Body of pancreas (tissue), 4 donors: Measurements from ENCODE around the gene DYSF. TPM values are rescaled to one million over a fixed set of nuclear protein-coding genes. Genes with fewer than 3 reads are reported as not detected.
A peak's percentile ranks its signal among the peaks of the same experiment; 100 is the strongest.

Experiments
- ATAC-seq: fragments of 150-250 bp; one replicate; pipeline ENCODE4 v1.9.1; 2016
- DNase-seq, 4 donors: peaks; one replicate each; pipeline ENCODE4 v3.0.0-alpha.2; 2019
- H3K27ac ChIP-seq, 4 donors: fragments of 200-600 bp; sonication (generic); 1 replicate in 3 of 4; 2 replicates in 1 of 4; pipeline versions ENCODE4 v1.5.1 to v1.6.1; 2016 to 2019; ENCODE audit warnings: mild to moderate bottlenecking in 1 of 4, mixed read lengths in 1 of 4, moderate library complexity in 1 of 4
- H3K27me3 ChIP-seq, 2 donors: fragments of 200-600 bp; sonication (generic); one replicate each; pipeline ENCODE4 v1.6.0; 2016; ENCODE audit warnings: mild to moderate bottlenecking in 1 of 2
- H3K36me3 ChIP-seq, 2 donors: fragments of 200-600 bp; sonication (generic); replicated peaks in 1 of 2; 2 replicates each; pipeline ENCODE4 v1.5.1; 2016; ENCODE audit warnings: low read depth in 2 of 2; ENCODE audit not compliant: insufficient read depth in 1 of 2
- H3K4me1 ChIP-seq: fragments of 200-600 bp; sonication (generic); one replicate; pipeline ENCODE4 v1.6.0; 2016
- H3K4me3 ChIP-seq, 2 donors: fragments of 200-600 bp; sonication (generic); 1 replicate in 1 of 2; 2 replicates in 1 of 2; pipeline ENCODE4 v1.5.1; 2016 to 2019
- H3K9me3 ChIP-seq, 3 donors: fragments of 200-600 bp; sonication (generic); 1 replicate in 2 of 3; 2 replicates in 1 of 3; pipeline ENCODE4 v1.5.1; 2016
- POLR2A ChIP-seq, 3 donors: fragments of 450-650 bp; IDR thresholded peaks; one replicate each; pipeline ENCODE4 v1.6.1; 2016; ENCODE audit warnings: antibody characterized with exemption in 3 of 3, mild to moderate bottlenecking in 2 of 3
- WGBS, 2 donors: methylation state at CpG; one replicate each; pipeline ENCODE4 v1.1.5; 2017; 5-methylcytosine and 5-hydroxymethylcytosine counted together
- intact Hi-C: fragments of 100-400 bp; cut with DNase I; formaldehyde crosslinking; loops from one replicate; pipeline ENCODE4 v1.15.1; 2023
- total RNA-seq, 2 donors: library from RNA; depleted of rRNA; stranded (reverse); fragments of >200 nt; gene quantifications; one replicate each; pipeline ENCODE4 v1.1.0, GENCODE V29; 2016
- TF ChIP-seq, protein P1 (sequence below), 7 experiments: fragments of 450-650 bp in 4 of 7; fragments of 200-600 bp in 3 of 7; sonication (generic) in 3 of 7; IDR thresholded peaks; one replicate each; pipeline ENCODE4 v1.5.1; 2016 to 2019; ENCODE audit warnings: antibody characterized with exemption in 7 of 7

Gene DYSF
- total RNA-seq, 2 donors from 2014 or later: 3.1 to 10.9 TPM

DNA sequence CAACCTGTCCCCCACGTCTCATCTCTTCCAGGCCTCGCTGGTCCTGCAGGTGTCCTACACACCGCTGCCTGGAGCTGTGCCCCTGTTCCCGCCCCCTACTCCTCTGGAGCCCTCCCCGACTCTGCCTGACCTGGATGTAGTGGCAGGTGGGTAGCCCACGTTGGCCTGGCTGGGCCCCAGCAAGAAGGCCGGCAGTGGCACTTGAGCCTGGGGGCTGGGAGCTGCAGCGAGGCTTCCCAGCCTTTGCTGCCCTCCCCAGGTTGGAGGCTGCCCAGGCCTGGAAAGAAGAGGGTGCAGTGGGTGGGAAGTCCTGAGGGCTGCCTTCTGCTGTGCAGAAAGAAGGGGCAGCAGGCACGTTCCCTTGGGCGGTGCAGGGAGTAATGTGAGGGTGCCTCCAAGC lies 58.4 kb downstream of the DYSF start:
- 63 to 66% methylated on average over 9 of the region's 10 CpGs for WGBS, 2 donors
- ATAC-seq: no peak
- DNase-seq: no peak
- no peak for TF ChIP-seq POLR2A (IDR thresholded peaks at IDR 0.05)
- TF ChIP-seq, protein P1, sequence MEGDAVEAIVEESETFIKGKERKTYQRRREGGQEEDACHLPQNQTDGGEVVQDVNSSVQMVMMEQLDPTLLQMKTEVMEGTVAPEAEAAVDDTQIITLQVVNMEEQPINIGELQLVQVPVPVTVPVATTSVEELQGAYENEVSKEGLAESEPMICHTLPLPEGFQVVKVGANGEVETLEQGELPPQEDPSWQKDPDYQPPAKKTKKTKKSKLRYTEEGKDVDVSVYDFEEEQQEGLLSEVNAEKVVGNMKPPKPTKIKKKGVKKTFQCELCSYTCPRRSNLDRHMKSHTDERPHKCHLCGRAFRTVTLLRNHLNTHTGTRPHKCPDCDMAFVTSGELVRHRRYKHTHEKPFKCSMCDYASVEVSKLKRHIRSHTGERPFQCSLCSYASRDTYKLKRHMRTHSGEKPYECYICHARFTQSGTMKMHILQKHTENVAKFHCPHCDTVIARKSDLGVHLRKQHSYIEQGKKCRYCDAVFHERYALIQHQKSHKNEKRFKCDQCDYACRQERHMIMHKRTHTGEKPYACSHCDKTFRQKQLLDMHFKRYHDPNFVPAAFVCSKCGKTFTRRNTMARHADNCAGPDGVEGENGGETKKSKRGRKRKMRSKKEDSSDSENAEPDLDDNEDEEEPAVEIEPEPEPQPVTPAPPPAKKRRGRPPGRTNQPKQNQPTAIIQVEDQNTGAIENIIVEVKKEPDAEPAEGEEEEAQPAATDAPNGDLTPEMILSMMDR (IDR thresholded peaks at IDR 0.05): no peak
- H3K4me3 ChIP-seq: no peak overlapping the region
- no peaks in the 10 kb centered on the region for H3K27me3 ChIP-seq
- intact Hi-C loops: loop anchor here (2.0 kb wide), 1 partner anchor 211 kb away; no protein-coding TSS in a partner anchor
- H3K9me3 ChIP-seq: no peaks in the 10 kb centered on the region
- no peaks in the 10 kb centered on the region for H3K36me3 ChIP-seq
- no peak overlapping the region for H3K27ac ChIP-seq
- no peaks in the 10 kb centered on the region for H3K4me1 ChIP-seq

DNA sequence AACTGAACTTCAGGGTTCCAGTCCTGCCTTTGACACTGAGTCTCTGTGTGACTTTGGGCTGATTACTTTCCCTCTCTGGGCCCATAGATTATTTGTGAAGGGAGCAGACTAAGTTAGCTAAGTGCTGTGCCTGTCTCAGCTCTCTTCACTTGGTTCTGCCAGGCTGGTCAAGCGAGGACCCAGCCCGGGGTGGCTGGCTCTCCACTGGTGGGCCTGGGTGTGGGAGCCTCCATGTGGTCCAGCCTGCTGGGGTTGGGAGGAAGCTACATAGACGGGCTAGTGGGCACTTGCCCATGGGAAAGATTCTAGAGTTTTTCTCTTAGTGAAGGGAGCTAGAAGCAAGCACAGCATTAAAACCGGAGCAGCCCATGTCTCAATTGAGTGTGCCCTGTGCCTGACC lies 59.0 kb downstream of the DYSF start:
- WGBS, 2 donors: 58 to 81% methylated on average over 4 of the region's 4 CpGs
- Histone ChIP-seq H3K36me3 (no peaks in the 10 kb centered on the region), H3K9me3 (no peaks in the 10 kb centered on the region), H3K27ac (no peak overlapping the region), H3K4me3 (no peak overlapping the region), H3K27me3 (no peaks in the 10 kb centered on the region), H3K4me1 (no peaks in the 10 kb centered on the region)
- intact Hi-C loops: no loop called here
- TF ChIP-seq, protein P1 (IDR thresholded peaks at IDR 0.05): no peak
- no peak for TF ChIP-seq POLR2A (IDR thresholded peaks at IDR 0.05)
- no peak for DNase-seq
- ATAC-seq: no peak

DNA sequence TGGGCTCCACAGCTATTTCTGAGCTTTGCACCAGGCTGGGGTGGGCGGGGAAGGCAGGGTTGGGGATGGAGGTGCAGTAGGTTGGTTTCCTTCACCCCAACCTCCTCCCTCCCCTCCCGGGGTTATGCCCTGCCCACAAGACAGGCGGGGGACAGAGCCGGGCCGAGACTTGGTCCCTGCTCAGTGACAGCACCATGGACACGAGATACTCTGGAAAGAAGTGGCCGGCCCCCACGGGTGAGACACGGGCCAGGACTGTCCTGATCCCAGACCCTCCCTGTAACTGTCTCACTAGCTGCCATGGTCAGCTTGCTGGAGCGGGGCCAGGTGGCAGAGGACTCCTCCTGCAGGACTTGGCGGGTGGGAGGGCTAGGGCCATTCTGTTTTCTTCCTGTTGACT lies 59.7 kb downstream of the DYSF start:
- Histone ChIP-seq H3K4me3 (no peak overlapping the region), H3K36me3 (no peaks in the 10 kb centered on the region), H3K4me1 (no peaks in the 10 kb centered on the region), H3K9me3 (no peaks in the 10 kb centered on the region), H3K27me3 (no peaks in the 10 kb centered on the region), H3K27ac (no peak overlapping the region)
- DNase-seq (peak in 1 of 4 donors; percentile 24), ATAC-seq (no peak)
- TF ChIP-seq, protein P1 (IDR thresholded peaks at IDR 0.05): no peak
- TF ChIP-seq POLR2A (IDR thresholded peaks at IDR 0.05): no peak
- intact Hi-C loops: no loop called here
- WGBS, 2 donors: 47 to 48% methylated on average over 5 to 11 of the region's 11 CpGs

DNA sequence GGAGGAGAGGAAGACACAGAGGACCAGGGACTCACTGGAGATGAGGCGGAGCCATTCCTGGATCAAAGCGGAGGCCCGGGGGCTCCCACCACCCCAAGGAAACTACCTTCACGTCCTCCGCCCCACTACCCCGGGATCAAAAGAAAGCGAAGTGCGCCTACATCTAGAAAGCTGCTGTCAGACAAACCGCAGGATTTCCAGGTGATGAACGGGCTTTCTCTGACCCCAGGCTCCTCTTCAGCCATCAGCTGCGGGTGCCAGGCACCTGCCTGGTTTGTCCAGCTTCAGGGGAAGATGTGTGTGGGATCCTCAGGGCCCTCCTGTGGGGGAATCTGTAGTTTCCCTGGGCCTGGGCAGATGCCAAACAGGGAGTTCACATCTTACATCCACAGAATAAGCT lies 60.4 kb downstream of the DYSF start:
- Histone ChIP-seq H3K9me3 (no peaks in the 10 kb centered on the region), H3K27me3 (no peaks in the 10 kb centered on the region), H3K27ac (no peak overlapping the region), H3K4me1 (no peaks in the 10 kb centered on the region), H3K4me3 (no peak overlapping the region), H3K36me3 (no peaks in the 10 kb centered on the region)
- intact Hi-C loops: no loop called here
- DNase-seq (no peak), ATAC-seq (no peak)
- no peak for TF ChIP-seq POLR2A (IDR thresholded peaks at IDR 0.05)
- TF ChIP-seq, protein P1 (IDR thresholded peaks at IDR 0.05): no peak
- WGBS, 2 donors: 72 to 79% methylated on average over 9 to 10 of the region's 11 CpGs

DNA sequence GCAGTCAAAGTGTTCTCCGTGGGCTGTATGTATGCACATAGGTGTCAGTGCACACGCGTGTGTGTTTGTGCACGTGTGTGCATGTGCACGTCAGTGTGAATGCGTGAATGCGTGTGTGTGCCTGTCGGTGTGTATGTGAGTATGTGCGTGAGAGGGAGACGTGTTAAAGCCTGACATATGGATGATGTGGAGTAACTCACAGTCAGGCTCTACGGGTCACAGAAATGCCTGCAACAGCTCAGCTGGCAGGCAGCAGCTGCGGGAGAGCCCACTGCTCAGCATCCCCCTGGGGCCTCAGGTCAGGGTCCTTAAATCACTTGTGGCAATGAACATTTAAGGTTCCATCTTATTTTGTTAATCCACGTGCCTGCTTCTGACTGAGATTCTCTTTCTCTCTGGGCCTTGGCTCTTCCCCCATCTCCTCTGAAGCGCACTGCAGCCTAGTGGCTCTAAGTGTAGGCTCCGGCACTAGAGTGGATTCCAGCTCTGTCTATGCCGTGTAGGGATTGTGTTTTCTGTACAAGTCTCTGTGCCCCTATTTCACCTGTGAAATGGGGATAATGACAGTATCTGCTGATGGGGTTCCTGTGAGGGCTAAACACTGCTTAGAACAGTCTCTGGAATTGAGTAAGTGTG lies 63.0 kb downstream of the DYSF start:
- Histone ChIP-seq H3K27me3 (no peaks in the 10 kb centered on the region), H3K9me3 (no peaks in the 10 kb centered on the region), H3K4me3 (no peak overlapping the region), H3K27ac (no peak overlapping the region), H3K4me1 (no peaks in the 10 kb centered on the region), H3K36me3 (no peaks in the 10 kb centered on the region)
- DNase-seq (no peak), ATAC-seq (no peak)
- TF ChIP-seq, protein P1 (IDR thresholded peaks at IDR 0.05): no peak
- no peak for TF ChIP-seq POLR2A (IDR thresholded peaks at IDR 0.05)
- 71 to 72% methylated on average over 16 of the region's 16 CpGs for WGBS, 2 donors
- intact Hi-C loops: no loop called here
